HL-60 (cell line): ENCODE results near the gene PHACTR3.

Experiments
- DNase-seq, 2 experiments: peaks; one replicate each; pipeline ENCODE4 v3.0.0-alpha.2; 2010 to 2020; ENCODE audit warnings: low read depth in 1 of 2, low spot score in 1 of 2
- H3K27ac ChIP-seq: fragments of 250-450 bp; sonication (Bioruptor Pico); replicated peaks from 2 replicates; pipeline ENCODE4 v1.5.1; 2020; ENCODE audit warnings: mild to moderate bottlenecking, moderate library complexity
- H3K27me3 ChIP-seq: fragments of 250-450 bp; sonication (Bioruptor Pico); 2 replicates; pipeline ENCODE4 v1.5.1; 2021; ENCODE audit warnings: mild to moderate bottlenecking, moderate library complexity; ENCODE audit not compliant: insufficient read depth, poor library complexity, severe bottlenecking
- H3K4me3 ChIP-seq: replicated peaks from 2 replicates; pipeline ENCODE4 v1.5.1; 2011; ENCODE audit warnings: mild to moderate bottlenecking, control low read depth, low read length; ENCODE audit not compliant: insufficient read depth
- GABPA ChIP-seq: IDR thresholded peaks from 2 replicates; pipeline ENCODE4 v1.6.1; 2012; ENCODE audit warnings: low read depth
- POLR2AphosphoS5 ChIP-seq: IDR thresholded peaks from 2 replicates; pipeline ENCODE4 v1.6.1; 2012; ENCODE audit warnings: low read depth
- SPI1 ChIP-seq: IDR thresholded peaks from 2 replicates; pipeline ENCODE4 v1.6.1; 2012; ENCODE audit warnings: low read depth, mild to moderate bottlenecking, borderline replicate concordance
- TF ChIP-seq, protein P1 (sequence below): IDR thresholded peaks from 2 replicates; pipeline ENCODE4 v1.6.1; 2012; ENCODE audit warnings: low read depth; ENCODE audit not compliant: insufficient replicate concordance
- TF ChIP-seq, protein P2 (sequence below): IDR thresholded peaks from one replicate; pipeline ENCODE4 v1.5.1; 2011; ENCODE audit warnings: low read length, control low read depth, inconsistent platforms; ENCODE audit not compliant: insufficient read depth

Gene PHACTR3

DNA sequence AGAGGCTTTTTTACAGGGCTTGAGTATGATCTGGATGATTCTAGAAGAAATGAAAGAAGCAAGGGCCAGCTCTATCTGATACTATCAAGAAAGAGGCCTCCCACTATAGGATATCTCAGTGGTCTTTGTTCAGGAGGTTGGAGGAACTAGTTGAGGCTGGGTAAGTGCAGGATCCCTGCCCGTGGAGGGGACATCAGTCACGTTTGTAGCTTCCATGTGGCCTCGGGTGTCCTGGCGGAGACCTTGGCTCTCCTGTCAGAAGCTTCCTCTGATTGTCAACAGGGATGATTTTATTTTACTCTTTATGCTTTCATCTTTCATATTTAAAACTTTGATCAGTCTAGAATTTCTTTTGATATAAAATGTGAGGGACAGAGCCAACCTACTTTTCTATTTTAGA lies 86.6 kb downstream of the PHACTR3 start:
- no peak for DNase-seq
- Histone ChIP-seq H3K4me3 (no peak overlapping the region), H3K27me3 (peaks cover 16% of the 10 kb centered on the region), H3K27ac (no peak overlapping the region)
- TF ChIP-seq, protein P1, sequence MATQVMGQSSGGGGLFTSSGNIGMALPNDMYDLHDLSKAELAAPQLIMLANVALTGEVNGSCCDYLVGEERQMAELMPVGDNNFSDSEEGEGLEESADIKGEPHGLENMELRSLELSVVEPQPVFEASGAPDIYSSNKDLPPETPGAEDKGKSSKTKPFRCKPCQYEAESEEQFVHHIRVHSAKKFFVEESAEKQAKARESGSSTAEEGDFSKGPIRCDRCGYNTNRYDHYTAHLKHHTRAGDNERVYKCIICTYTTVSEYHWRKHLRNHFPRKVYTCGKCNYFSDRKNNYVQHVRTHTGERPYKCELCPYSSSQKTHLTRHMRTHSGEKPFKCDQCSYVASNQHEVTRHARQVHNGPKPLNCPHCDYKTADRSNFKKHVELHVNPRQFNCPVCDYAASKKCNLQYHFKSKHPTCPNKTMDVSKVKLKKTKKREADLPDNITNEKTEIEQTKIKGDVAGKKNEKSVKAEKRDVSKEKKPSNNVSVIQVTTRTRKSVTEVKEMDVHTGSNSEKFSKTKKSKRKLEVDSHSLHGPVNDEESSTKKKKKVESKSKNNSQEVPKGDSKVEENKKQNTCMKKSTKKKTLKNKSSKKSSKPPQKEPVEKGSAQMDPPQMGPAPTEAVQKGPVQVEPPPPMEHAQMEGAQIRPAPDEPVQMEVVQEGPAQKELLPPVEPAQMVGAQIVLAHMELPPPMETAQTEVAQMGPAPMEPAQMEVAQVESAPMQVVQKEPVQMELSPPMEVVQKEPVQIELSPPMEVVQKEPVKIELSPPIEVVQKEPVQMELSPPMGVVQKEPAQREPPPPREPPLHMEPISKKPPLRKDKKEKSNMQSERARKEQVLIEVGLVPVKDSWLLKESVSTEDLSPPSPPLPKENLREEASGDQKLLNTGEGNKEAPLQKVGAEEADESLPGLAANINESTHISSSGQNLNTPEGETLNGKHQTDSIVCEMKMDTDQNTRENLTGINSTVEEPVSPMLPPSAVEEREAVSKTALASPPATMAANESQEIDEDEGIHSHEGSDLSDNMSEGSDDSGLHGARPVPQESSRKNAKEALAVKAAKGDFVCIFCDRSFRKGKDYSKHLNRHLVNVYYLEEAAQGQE: no peak
- TF ChIP-seq SPI1 (no peak), GABPA (no peak), POLR2AphosphoS5 (no peak)
- TF ChIP-seq, protein P2, sequence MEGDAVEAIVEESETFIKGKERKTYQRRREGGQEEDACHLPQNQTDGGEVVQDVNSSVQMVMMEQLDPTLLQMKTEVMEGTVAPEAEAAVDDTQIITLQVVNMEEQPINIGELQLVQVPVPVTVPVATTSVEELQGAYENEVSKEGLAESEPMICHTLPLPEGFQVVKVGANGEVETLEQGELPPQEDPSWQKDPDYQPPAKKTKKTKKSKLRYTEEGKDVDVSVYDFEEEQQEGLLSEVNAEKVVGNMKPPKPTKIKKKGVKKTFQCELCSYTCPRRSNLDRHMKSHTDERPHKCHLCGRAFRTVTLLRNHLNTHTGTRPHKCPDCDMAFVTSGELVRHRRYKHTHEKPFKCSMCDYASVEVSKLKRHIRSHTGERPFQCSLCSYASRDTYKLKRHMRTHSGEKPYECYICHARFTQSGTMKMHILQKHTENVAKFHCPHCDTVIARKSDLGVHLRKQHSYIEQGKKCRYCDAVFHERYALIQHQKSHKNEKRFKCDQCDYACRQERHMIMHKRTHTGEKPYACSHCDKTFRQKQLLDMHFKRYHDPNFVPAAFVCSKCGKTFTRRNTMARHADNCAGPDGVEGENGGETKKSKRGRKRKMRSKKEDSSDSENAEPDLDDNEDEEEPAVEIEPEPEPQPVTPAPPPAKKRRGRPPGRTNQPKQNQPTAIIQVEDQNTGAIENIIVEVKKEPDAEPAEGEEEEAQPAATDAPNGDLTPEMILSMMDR: no peak

DNA sequence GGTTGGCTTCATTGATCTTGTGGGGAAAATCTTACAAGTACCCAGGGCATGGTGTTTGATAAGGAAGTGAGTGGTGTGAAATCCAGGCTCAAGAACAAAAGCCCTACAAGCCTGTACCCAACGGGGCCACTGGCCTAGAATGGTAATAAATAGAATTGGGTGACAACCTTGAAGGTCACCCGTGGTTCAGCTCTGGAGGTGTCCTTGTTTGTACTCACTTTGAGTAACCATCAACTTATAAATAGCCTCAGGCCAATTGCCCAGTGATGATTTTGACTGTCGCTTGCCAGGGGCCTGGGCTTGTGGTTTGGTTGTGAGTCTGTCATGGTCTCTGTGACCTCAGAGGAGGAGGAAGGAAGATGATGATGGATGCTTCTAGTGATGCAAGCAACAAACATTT lies 87.8 kb downstream of the PHACTR3 start:
- Histone ChIP-seq H3K4me3 (no peak overlapping the region), H3K27me3 (peaks cover 16% of the 10 kb centered on the region), H3K27ac (no peak overlapping the region)
- DNase-seq: no peak
- TF ChIP-seq, protein P2: no peak
- TF ChIP-seq POLR2AphosphoS5 (no peak), SPI1 (no peak), GABPA (no peak)
- TF ChIP-seq, protein P1: no peak

DNA sequence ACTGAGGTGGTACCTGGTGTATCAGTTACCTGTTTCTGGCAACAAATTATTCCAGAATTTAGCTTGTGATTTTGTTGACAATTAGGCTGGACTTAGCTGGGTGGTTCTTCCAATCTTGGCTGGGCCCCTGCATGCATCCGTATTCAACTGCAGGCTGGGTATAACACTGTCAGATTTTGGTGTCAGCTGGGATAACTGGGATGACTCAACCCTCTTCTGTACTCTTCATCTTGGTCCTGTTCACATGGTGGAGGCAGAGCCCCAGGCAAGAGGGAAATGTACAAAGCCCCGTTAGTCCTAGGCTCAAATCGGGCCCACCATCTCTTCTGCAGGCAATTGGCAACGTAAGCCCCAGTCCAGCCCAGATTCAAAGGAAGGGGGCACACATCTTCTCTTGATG lies 89.2 kb downstream of the PHACTR3 start:
- DNase-seq: no peak
- Histone ChIP-seq H3K4me3 (no peak overlapping the region), H3K27me3 (peaks cover 16% of the 10 kb centered on the region), H3K27ac (no peak overlapping the region)
- TF ChIP-seq GABPA: no peak
- no peak for TF ChIP-seq SPI1
- no peak for TF ChIP-seq POLR2AphosphoS5
- TF ChIP-seq, protein P2: no peak
- TF ChIP-seq, protein P1: no peak
